COLO668 (cell line): Measurements from ENCODE around the gene BRCA1.

Experiments used
- DNase-seq: peaks from one replicate; lab custom pipeline; 2025; ENCODE audit not compliant: unreplicated experiment; lab: John Stamatoyannopoulos, UW

The BRCA1 gene

GRCh38 chr17:43025766-43026537 is 99.2 kb downstream of the BRCA1 start:
- DNase-seq, result no peak

- no peak for DNase-seq
Measured at GRCh38 chr17:43025290-43025657, 99.9 kb downstream of the BRCA1 start.

- DNase-seq, result peak; percentile 65
Measured at GRCh38 chr17:43024407-43025289, 100.5 kb downstream of the BRCA1 start, which contains the start of gene RND2. RND2 (plus strand) TSS chr17:43025231; CDS start chr17:43025348, 117 bp downstream.

GRCh38 chr17:43021741-43022512 is 103.2 kb downstream of the BRCA1 start, which contains the start of gene VAT1:
VAT1 (minus strand) TSS chr17:43022385; CDS start chr17:43022322, 63 bp downstream.
- peak; percentile 67 for DNase-seq

GRCh38 chr17:43020789-43021740 is 104.1 kb downstream of the BRCA1 start:
- DNase-seq, result no peak

- DNase-seq, result no peak
Measured at GRCh38 chr17:43020030-43020621, 105.0 kb downstream of the BRCA1 start.

GRCh38 chr17:43019418-43019817 is 105.7 kb downstream of the BRCA1 start:
- DNase-seq, result no peak

- DNase-seq, result no peak
Measured at GRCh38 chr17:43018932-43019331, 106.2 kb downstream of the BRCA1 start.

GRCh38 chr17:43018008-43018853 is 106.9 kb downstream of the BRCA1 start:
- DNase-seq, result peak; percentile 16

GRCh38 chr17:43016216-43016615 is 108.9 kb downstream of the BRCA1 start:
- no peak for DNase-seq

- DNase-seq, result no peak
Measured at GRCh38 chr17:43015579-43015978, 109.6 kb downstream of the BRCA1 start.

GRCh38 chr17:43014649-43015542 is 110.3 kb downstream of the BRCA1 start:
- DNase-seq, result no peak

GRCh38 chr17:43014020-43014648 is 111.0 kb downstream of the BRCA1 start:
- DNase-seq, result no peak

GRCh38 chr17:43013296-43013695 is 111.9 kb downstream of the BRCA1 start:
- DNase-seq, result no peak

GRCh38 chr17:43011728-43012472 is 113.3 kb downstream of the BRCA1 start:
- no peak for DNase-seq

GRCh38 chr17:43010667-43011308 is 114.4 kb downstream of the BRCA1 start:
- no peak for DNase-seq
